ENCODE data around the gene USP37.

DNA sequence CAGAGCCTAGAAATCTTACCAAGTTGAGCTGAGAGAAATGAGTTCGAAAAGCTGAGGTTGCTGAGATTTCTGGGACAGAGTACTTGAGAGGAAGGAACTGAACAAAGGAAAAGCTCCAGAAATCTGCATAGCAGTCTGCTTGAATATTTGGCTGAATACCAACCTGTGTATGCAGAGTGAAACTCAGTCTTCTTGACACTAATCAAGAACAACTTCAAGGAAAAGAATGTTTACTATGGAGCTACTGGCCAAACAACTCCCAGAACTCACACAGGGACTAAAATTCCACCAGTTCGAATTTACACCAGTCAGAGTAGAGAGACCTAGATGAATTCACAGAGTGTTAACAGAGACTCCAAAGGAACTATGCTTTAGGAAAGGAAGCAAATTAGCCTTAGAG is 66.5 kb downstream of the USP37 start:
- TF ChIP-seq CTCF (IDR thresholded peaks at IDR 0.05), result no peak
- TF ChIP-seq ZFX (IDR thresholded peaks at IDR 0.05; ENCODE audit: borderline replicate concordance), result no peak
